Activated T-helper 9 cell treated with anti-CD3 and anti-CD28 coated beads, Interleukin-2, amount 50 U/mL, for 16 hours (primary cell): Measurements from ENCODE around the gene GOT2.
"Not testable (repeated sequence)": the region's sequence is repeated elsewhere in the genome, so short reads cannot be mapped to it uniquely, and the experiment has no call there.

Experiments
- DNase-seq: peaks from one replicate; pipeline ENCODE4 v3.0.0-alpha.2; 2020; ENCODE audit warnings: low read depth

The GOT2 gene

GRCh38 chr16:58717994-58718393 is 16.1 kb downstream of the GOT2 start:
- no peak for DNase-seq

- no peak for DNase-seq
Observed at GRCh38 chr16:58716468-58716867, 17.6 kb downstream of the GOT2 start.

- no peak for DNase-seq
Observed at GRCh38 chr16:58713742-58714141, 20.4 kb downstream of the GOT2 start.

- DNase-seq: no peak
Observed at GRCh38 chr16:58709333-58709732, 24.8 kb downstream of the GOT2 start.

GRCh38 chr16:58699151-58699550 is 35.0 kb downstream of the GOT2 start:
- DNase-seq: no peak

GRCh38 chr16:58695368-58695767 is 38.7 kb downstream of the GOT2 start:
- DNase-seq: no peak

GRCh38 chr16:58692450-58692849 is 41.7 kb downstream of the GOT2 start:
- DNase-seq: no peak

GRCh38 chr16:58686985-58687706 is 47.0 kb downstream of the GOT2 start:
- DNase-seq: not testable (repeated sequence)

- DNase-seq: no peak
Observed at GRCh38 chr16:58685084-58685449, 49.0 kb downstream of the GOT2 start.

- DNase-seq: peak; percentile 59
Observed at GRCh38 chr16:58684354-58685083, 49.6 kb downstream of the GOT2 start, which contains the start of gene SLC38A7. Gene SLC38A7, minus strand, starts transcription at chr16:58684770. Its CDS starts 4,644 bp downstream, at chr16:58680126.

GRCh38 chr16:58684001-58684353 is 50.1 kb downstream of the GOT2 start:
- no peak for DNase-seq

- no peak for DNase-seq
Observed at GRCh38 chr16:58679763-58680162, 54.4 kb downstream of the GOT2 start.

- no peak for DNase-seq
Observed at GRCh38 chr16:58678716-58679115, 55.4 kb downstream of the GOT2 start.

- DNase-seq: no peak
Observed at GRCh38 chr16:58678269-58678668, 55.8 kb downstream of the GOT2 start.

GRCh38 chr16:58670946-58671583 is 63.1 kb downstream of the GOT2 start:
- no peak for DNase-seq

GRCh38 chr16:58670177-58670576 is 63.9 kb downstream of the GOT2 start:
- no peak for DNase-seq

GRCh38 chr16:58665200-58665599 is 68.9 kb downstream of the GOT2 start:
- no peak for DNase-seq

GRCh38 chr16:58661199-58661830 is 72.8 kb downstream of the GOT2 start:
- DNase-seq: no peak

GRCh38 chr16:58659911-58660310 is 74.2 kb downstream of the GOT2 start:
- not testable (repeated sequence) for DNase-seq

- DNase-seq: no peak
Observed at GRCh38 chr16:58658796-58659211, 75.3 kb downstream of the GOT2 start.
